Fibroblast of the aortic adventitia (primary cell): Measurements from ENCODE around the gene DDX31. TPM values are rescaled to one million over a fixed set of nuclear protein-coding genes. Genes with fewer than 3 reads are reported as not detected.
A peak's percentile ranks its signal among the peaks of the same experiment; 100 is the strongest.

Experiments used
- DNase-seq: peaks from one replicate; pipeline ENCODE4 v3.0.0-alpha.2; 2010; ENCODE audit warnings: low read depth
- H3K4me3 ChIP-seq: 2 replicates; pipeline ENCODE4 v1.5.1; 2011; ENCODE audit warnings: low read depth, mild to moderate bottlenecking, control low read depth, low read length, moderate library complexity
- total RNA-seq: library from RNA; depleted of rRNA; stranded (reverse); fragments of >200 nt; gene quantifications from 2 replicates; pipeline ENCODE4 v1.2.3, GENCODE V29; 2012; ENCODE audit warnings: low replicate concordance
- TF ChIP-seq, protein P1 (sequence below): IDR thresholded peaks from 2 replicates; pipeline ENCODE4 v1.5.1; 2011; ENCODE audit warnings: mild to moderate bottlenecking, low read length, control low read depth, inconsistent platforms; ENCODE audit not compliant: insufficient read depth

Gene DDX31
- total RNA-seq, 1 donor: 13.5 TPM

DNA sequence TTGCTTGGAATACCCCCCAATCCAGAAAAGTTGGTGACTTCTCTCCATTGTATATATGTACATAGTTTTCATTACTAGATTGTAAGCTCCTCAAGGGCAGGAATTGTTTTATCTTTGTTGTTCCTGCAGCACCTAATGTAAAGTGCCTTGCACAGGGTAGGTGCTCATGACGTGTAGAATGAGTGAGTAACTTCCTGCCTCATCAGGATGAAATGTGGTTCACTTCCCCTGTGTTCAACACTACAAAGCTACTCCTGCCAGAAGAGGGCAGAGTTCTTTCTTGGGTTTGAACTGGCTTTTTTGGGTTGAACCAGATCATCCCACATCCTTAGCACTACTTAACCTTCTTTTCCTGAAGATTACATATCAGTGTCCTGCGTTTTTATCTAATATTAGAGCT, 24.4 kb upstream of the DDX31 start:
- H3K4me3 ChIP-seq: no peak overlapping the region
- TF ChIP-seq, protein P1, sequence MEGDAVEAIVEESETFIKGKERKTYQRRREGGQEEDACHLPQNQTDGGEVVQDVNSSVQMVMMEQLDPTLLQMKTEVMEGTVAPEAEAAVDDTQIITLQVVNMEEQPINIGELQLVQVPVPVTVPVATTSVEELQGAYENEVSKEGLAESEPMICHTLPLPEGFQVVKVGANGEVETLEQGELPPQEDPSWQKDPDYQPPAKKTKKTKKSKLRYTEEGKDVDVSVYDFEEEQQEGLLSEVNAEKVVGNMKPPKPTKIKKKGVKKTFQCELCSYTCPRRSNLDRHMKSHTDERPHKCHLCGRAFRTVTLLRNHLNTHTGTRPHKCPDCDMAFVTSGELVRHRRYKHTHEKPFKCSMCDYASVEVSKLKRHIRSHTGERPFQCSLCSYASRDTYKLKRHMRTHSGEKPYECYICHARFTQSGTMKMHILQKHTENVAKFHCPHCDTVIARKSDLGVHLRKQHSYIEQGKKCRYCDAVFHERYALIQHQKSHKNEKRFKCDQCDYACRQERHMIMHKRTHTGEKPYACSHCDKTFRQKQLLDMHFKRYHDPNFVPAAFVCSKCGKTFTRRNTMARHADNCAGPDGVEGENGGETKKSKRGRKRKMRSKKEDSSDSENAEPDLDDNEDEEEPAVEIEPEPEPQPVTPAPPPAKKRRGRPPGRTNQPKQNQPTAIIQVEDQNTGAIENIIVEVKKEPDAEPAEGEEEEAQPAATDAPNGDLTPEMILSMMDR: no peak
- no peak for DNase-seq

DNA sequence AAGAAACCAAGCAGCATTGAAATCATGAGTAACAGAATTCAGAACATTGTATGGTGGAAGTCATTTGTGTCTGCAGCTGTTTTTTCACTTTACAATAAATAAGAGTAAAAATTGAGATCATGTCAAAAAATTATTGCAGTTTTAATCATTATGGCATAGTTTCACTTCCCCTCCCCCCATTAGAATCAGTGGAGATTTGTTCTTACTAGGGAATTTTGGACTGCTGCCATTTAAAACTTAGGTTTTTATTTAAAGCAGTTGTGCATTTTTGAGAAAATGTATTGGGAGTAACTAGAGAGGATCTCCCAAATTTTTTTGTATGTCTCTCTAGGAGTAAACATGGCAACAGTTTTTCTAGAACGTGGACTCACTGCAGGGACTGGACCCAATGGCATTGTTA, 20.9 kb upstream of the DDX31 start:
- H3K4me3 ChIP-seq: no peak overlapping the region
- TF ChIP-seq, protein P1: no peak
- peak; percentile 4 for DNase-seq

DNA sequence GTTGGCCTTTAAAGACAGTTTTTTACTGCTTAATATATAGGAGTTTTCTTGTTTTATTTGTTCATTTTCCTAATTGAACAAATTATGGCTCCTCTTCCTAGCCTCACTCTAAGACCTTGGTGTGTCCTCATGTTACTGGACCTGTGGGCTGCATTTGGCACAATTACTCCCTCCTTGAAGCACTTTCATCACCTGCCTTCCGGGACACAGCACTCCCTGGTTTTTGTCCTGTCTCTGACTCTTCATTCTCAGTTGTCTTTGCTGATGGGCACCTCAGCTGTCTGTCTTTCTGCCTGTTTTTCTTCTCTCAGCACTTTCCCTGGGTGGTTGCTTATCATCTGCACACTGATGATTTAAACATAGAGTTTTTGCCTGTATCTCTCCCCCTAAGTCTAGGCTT, 14.1 kb upstream of the DDX31 start:
- no peak for DNase-seq
- no peak overlapping the region for H3K4me3 ChIP-seq
- TF ChIP-seq, protein P1: no peak

DNA sequence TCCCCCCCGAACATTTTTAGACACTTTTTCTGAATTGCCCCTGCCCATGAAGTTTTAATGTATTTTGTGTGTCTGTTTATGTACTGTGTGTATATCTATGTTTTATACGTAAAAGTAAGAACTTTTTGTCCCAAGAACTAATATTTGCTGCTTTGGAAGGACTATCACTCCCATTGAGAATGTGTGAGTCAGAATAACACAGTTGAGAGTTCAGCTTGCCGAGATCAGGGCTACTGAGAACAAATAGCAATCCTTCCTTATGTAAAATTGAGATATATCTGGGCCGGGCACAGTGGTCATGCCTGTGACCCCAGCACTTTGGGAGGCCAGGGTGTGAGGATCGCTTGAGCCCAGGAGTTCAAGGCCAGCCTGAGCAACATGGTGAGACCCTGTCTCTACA, 11.8 kb upstream of the DDX31 start:
- DNase-seq: no peak
- H3K4me3 ChIP-seq: no peak overlapping the region
- TF ChIP-seq, protein P1: no peak

DNA sequence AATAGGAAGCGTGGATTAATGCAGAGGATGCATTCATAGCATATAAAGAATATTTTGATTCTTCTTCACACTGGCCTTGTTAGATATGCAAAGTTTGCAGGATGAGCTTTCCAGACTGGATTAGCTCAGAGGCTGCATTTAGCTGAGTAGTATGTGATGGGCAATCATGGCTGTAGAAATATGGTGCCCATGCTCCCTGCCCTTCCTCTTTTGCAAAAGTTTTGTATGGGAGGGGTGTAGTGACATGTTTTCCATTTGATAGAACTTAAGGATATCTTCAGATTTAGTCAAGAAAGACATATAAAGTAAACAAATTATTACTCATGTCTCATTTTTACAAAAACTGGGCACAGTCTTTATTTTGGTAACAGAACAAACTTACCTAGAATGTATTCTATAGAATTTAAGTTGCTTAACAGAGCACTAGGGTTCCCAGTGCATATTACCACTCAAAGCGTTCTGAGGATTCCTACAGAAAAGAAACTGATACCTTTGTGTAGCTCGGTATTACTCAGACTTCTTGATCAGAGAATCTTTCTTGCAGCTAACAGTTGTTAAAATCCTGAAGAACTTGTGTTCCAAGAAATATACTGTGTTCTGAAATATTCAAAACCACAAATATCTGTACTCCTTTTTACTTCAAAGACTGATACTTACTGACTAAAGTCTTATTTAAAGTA, 10.3 kb upstream of the DDX31 start:
- DNase-seq: no peak
- no peak overlapping the region for H3K4me3 ChIP-seq
- TF ChIP-seq, protein P1: no peak

DNA sequence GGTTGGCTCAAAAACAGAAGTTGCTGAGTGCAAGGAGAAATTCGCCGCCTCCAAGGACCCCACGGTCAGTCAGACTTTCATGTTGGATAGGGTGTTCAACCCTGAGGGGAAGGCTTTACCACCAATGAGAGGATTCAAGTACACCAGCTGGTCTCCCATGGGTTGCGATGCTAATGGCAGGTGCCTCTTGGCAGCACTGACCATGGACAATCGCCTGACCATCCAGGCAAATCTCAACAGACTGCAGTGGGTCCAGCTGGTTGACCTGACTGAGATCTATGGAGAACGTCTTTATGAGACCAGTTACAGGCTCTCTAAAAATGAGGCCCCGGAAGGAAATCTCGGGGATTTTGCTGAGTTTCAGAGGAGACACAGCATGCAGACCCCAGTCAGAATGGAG, 8.2 kb upstream of the DDX31 start:
- DNase-seq: no peak
- no peak overlapping the region for H3K4me3 ChIP-seq
- TF ChIP-seq, protein P1: no peak

DNA sequence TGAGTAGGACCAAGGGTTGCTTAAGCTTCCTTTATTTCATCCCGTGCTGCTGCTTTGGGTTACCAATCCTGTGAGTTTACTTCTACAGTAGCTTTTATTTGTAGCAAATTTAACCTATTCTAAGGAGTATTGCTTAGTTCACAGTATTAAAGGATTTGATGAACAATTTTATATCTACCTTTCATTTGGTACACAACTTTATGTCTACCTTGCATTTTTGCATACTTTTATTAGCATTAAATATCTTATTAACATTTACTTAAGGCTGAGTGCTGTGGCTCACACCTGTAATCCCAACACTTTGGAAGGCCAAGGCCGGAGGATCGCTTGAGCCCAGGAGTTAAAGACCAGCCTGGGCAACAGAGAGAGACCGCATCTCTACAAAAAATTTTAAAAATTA, 4.7 kb upstream of the DDX31 start:
- no peak overlapping the region for H3K4me3 ChIP-seq
- DNase-seq: no peak
- TF ChIP-seq, protein P1: no peak
